Activated CD8-positive, alpha-beta memory T cell treated with anti-CD3 and anti-CD28 coated beads, Interleukin-2, amount 50 U/mL, for 24 hours (primary cell): ENCODE measurements around the gene SKIL.
"Not testable (repeated sequence)": the region's sequence is repeated elsewhere in the genome, so short reads cannot be mapped to it uniquely, and the experiment has no call there.

ENCODE experiments used
- DNase-seq: peaks from one replicate; pipeline ENCODE4 v3.0.0-alpha.2; 2020; ENCODE audit errors: extremely low read depth

SKIL gene, protein sequence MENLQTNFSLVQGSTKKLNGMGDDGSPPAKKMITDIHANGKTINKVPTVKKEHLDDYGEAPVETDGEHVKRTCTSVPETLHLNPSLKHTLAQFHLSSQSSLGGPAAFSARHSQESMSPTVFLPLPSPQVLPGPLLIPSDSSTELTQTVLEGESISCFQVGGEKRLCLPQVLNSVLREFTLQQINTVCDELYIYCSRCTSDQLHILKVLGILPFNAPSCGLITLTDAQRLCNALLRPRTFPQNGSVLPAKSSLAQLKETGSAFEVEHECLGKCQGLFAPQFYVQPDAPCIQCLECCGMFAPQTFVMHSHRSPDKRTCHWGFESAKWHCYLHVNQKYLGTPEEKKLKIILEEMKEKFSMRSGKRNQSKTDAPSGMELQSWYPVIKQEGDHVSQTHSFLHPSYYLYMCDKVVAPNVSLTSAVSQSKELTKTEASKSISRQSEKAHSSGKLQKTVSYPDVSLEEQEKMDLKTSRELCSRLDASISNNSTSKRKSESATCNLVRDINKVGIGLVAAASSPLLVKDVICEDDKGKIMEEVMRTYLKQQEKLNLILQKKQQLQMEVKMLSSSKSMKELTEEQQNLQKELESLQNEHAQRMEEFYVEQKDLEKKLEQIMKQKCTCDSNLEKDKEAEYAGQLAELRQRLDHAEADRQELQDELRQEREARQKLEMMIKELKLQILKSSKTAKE

DNA sequence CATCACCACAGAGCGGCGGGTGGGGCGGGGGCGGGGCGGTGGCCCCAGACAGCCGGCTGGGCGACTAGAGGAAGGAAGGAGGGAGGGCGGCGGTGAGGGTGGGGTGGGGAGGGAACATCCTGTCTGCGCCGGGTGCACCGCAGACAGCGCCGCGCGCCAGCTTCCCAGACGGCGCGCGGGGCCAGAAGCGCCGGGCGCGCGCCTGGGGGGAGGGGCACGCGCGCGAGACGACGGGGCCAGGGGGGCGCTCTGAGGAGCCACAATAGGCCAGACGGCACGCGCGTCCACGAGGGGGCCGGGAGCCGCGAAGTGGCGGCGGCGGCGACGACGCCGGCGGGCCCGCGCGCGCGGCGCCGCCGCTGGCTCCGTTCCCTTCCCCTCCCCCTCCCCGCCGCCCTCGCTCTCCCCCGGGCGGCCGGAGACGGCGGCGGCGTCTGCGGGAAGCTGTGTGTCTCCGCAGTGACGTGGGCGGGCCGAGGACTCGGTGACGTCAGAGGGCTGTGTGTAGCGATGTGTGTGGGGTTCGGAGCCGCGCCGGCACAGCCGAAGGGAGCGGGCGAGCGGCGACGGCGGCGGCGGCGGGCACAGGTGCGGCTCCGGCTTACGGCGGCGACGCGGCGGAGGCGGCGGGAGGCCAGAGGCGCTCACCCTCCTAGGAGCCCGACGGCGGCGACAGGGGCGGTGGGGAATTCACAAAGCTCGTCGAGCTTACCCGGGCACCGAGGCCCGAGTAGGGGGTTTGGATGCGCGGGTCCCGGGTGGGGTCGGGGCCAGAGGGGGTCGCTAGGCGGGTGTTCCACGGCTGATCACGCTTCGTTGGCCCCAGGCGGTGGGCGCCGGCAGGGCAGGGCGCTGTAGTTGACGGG, at the start of gene SKIL:
SKIL (plus strand) TSS at position 540 of the 866 bp plus-strand sequence. CDS start 2,617 bp downstream, outside the sequence.
- peak; percentile 90 for DNase-seq

DNA sequence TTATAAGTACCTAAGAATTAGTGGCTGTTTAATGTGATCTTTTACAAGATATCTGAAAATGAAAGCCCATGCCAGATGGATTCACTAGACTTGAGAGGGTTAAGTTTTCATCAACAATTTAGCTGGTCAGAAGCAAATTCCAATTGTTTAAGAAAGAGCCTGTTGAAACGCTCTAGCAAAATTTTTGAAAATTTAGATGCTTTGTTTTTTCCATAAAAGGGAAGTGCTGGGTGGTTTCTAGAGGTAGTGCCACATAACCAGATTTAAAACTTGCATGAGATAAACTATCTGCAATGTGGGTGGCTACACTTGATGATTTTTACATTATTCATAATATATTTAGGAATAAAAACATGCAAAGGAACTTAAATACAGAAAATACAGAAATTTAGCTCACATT, 48.5 kb upstream of the SKIL start:
- no peak for DNase-seq

DNA sequence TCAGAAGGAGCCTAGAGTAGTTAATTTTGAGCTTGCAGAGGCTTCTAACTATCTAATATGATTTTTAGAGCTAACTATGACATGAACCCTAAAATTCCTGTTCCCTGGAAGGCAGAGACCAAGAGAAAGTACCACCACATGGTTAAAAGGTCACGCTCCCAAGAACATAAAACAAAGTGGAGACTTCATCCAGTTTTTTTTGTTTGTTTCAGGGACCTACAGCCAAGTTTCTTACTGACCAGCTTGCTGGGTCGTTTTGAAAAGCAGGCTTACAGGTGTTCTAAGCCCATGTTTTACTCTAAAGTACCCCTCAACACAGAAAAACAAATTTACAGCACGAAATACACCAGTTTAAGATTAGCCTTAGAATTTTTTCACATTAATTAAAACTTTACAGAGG, 39.6 kb upstream of the SKIL start:
- no peak for DNase-seq

DNA sequence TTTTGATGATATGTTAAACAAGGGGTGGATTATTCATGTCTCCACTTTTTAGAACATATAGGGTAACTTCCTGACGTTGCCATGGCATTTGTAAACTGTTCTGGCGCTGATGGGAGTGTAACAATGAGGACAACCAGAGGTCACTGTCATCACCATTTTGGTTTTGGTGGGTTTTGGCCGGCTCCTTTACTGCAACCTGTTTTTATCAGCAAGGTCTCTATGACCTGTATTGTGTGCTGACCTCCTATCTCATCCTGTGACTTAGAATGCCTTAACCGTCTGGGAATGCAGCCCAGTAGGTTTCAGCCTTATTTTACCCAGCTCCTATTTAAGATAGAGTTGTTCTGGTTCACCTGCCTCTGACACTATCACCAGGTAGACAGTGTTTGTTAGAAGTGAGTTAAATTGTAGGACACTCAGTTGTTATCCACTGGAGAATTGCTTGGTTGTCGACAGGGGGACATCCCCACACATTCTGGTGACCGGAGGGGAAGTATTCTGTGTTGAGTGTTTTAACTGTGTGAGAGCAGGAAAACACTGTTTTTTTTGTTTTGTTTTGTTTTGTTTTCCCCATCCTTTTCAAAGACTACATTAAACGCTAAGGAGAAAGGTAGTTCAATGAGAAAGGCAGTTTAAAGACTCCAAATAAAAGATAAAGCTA, 36.9 kb upstream of the SKIL start:
- DNase-seq: no peak

DNA sequence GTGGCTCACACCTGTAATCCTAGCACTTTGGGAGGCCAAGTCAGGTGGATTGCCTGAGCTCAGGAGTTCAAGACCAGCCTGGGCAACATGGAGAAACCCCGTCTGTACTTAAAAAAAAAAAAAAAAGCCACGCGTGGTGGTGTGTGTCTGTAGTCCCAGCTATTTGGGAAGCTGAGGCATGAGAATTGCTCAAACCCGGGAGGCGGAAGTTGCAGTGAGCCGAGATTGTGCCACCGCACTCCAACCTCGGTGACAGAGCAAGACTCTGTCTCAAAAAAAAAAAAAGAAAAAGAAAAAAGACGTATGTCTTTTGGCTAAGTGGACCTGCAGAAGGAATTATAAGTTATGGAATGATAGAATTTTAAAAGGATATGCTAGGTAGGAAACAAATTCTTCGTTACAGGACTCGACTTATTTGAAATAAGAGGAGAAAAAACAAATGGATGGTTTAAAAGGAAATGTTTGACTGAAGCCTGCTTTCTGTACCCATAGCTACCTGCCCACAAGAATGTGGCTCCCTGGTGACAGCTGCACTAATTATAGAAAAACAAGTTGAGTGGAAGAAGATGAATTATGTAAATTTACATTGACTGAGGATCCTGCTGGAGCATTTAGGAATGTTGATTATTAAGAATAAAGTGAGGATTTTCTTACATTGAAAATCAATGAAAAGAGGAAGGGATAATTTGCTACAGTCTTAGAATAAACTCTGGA, 36.0 kb upstream of the SKIL start:
- DNase-seq: no peak

DNA sequence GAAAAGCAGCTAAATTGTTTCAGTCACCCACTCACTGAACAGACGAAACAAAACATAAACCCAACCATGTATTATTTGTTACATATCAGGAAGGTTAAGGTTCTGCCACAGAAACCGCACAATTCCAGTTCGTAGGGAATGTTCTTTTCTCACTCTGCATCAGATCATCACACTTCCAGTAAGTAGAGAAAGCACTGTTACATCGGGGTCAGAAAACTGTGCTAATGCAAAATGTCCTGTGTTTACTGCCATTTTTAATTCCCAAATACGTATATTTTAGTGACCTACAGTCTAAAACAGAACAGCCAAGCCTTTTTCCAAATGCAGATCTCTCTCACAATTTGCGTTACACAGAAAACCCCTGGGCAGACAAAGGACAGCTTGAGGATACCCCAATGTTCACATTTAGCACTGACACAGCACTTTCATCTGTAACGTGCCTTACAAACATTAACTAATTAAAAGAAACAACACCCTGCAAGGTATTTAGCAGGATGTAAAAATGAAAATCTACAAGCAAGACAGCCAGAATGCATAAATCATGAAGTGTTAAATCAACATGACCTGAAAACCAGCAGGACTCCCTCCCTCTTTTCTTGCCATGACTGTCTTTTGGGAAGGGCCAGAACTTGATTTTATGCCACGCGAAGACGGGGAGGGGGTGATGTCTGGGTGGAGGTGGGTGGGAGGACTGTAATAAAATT, 34.8 kb upstream of the SKIL start:
- DNase-seq: no peak

DNA sequence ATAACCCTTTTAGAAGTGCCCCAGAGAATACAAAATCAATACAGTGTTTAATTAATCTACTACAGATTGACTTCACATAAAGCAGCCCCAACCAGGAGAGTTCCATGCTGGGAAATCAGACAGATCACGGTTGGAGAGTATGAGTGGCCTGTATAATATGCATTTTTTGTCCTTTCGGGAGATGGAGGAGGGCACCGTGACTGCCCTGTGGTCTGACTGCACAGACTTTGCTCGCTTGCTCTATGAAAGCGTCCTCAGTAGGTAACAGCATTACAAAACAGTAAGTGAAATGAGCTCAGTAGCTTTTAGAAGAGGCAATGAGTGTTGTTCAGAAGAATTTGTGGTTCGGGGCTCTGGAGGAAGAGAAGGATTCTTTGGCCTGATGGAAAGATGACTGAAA, 34.2 kb upstream of the SKIL start:
- DNase-seq: no peak

DNA sequence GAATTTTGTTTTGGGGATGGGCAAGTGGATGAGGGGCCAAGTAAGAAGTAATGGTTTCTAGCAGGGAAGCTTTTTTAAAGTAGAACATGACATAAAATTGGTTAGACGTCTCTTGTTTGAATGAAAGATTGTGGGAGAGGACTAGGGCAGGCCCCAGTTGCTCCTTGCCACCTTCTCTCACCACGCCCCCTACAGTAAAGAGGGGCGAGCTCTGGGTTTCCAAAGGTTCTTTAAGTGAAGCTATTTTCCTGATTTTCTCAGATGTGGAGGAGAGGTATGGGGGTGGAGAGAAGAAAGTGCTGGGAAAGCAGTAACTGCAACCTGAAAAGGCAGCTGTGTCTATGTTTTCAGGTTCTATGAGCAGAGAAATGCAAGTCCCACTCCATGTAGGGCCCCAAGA, 32.6 kb upstream of the SKIL start:
- no peak for DNase-seq

DNA sequence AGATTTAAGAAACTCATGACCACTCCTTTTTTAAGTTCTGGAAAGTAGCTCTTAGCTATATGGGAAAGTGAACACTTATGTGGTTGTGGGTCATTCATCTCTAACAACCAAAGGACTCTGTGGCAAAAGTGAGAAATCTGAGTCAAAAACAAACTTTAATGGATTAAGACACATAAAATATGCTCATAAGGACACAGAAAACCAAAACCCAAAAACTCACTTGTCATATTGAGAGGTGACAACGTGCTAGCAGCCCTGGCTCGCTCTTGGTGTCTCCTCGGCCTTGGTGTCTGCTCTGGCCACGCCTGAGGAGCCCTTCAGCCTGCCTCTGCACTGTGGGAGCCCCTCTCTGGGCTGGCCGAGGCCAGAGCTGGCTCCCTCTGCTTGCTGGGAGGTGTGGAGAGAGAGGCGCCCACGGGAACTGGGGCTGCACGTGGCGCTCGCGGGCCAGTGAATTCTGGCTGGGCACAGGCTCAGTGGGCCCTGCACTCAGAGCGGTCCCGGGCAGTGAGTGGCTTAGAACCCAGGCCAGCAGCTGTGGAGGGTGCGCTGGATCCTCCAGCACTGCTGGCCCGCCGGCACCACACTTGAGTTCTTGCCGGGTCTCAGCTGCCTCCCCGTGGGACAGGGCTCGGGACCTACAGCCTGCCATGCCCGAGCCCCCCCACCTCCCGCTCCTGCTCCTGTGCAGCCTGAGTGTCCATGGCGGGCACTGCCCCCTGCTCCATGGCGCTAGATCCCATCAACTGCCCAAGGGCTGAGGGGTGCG, 30.3 kb upstream of the SKIL start:
- DNase-seq: no peak

DNA sequence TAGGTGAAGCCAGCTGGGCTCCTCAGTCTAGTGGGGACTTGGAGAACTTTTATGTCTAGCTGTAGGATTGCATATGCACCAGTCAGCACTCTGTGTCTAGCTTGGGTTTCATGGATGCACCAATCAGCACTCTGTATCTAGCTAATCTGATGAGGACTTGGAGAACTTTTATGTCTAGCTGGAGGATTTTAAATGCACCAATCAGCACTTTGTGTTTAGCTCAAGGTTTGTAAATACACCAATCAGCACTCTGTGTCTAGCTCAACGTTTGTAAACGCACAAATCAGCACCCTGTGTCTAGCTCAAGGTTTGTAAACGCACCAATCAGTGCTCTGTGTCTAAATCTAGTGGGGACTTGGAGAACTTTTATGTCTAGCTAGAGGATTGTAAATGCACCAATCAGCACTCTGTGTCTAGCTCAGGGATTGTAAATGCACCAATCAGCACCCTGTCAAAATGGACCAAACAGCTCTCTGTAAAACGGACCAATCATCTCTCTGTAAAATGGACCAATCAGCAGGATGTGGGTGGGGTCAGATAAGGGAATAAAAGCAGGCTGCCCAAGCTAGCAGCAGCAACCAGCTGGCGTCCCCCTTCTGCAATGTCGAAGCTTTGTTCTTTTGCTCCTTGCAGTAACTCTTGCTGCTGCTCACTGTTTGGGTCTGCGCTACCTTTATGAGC, 29.5 kb upstream of the SKIL start:
- not testable (repeated sequence) for DNase-seq

DNA sequence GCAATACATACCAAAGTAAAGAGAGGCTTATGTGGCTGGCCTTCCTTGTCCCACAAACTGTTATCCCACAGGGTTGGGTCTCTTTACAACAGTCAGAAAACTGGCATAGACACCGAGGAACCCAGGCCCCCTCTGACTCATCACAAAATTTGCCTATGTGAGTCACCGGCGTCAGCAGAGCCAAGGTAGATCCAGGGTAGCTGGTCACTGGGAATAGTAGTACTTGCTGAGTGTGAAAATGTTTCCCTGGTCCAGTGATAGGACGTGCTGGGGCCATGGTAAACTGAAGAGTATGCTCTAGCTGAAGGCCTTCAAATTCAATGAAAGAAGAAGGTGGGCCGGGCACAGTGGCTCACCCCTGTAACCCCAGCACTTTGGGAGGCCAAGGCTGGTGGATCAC, 27.1 kb upstream of the SKIL start:
- DNase-seq: no peak

DNA sequence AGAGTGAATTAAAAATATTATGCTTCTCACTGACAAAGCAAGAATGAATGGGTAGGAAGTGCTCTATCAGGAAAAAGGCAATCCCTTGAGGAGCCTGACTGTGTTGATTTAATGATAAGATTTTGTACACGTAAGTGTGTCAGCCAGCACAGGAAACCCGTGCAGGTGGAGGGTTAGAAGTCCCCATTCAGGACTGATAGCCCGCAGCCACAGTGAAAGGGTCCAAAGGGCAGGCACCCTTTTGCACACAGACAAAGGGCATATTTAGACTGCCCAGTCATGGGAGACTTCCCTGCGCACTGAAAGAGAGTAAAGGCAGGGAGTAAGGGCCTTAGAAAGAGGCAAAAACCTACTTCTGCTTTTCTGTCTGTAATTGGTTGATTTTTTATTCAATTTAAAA, 26.4 kb upstream of the SKIL start:
- DNase-seq: no peak

DNA sequence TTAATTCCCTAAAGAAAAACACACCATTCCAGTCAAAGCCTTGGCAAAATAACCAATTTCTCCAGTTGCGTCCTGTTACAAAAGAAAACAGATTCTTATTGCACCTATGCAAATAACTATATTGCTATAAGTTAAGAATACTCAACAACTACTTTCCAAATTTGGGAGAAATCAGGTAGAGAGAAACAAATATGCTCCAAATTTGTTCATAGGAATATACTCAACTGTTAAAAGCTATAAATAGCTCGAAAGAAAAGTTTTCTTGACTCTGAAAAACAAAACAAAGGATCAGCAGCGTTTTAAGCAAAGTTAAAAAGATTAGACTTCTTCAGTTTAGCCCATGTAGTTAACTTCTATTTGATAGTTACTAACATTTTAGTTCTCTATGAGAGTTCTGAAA, 20.1 kb upstream of the SKIL start:
- DNase-seq: no peak

DNA sequence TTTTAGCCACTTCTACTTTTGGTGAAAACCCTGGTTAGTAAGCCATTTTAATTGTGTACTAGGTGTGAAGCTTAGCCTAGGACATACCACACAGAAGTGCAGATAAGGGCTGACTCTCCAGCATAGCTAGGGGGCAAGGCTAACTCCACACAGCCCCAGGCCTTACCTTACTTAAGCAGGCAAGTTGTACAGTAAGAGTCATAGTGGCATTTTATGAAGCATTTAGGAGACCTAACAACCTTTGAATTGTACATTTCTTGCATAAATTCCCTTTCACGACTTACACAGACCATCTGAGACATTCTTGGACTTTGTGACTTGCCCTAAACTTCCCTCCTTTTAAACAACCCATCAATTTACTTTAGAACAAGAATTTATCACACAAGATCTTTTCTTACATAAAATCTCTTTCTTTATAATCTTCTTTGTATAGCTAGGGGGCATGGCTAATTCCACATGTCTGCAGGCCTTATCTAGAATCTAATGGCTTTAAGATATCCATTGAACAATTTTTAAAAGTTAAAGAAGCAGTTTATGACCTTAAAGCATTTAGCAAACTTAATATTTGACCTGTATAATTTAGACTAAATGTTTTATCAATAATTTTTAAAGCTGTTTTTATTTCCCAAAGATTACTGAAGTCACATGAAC, 18.7 kb upstream of the SKIL start:
- DNase-seq: no peak

DNA sequence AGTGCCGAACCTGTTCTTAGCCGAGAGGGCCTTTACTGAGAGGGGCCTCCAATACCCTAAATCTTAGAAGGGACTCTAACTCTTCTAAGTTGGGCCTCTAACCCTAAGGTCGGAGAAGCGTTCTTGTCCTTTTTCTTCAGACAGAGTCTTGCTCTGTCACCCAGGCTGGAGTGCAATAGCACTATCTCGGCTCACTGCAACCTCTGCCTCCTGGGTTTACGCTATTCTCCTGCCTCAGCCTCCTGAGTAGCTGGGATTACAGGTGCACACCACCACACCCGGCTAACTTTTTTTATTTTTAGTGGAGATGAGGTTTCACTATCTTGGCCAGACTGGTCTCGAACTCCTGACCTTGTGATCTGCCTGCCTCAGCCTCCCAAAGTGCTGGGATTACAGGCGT, 15.2 kb upstream of the SKIL start:
- not testable (repeated sequence) for DNase-seq

DNA sequence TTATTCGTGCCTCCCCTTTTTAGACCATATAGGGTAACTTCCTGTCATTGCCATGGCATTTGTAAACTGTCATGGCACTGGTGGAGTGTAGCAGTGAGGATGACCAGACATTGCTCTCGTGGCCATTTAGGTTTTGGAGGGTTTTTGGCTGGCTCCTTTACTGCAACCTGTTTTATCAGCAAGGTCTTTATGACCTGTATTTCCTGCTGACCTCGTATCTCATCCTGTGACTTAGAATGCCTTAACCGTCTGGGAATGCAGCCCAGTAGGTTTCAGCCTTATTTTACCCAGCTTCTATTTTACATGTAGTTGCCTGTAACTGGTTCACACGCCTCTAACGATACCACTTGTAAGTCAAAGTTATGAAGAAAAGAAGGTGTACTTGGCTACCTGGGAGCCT, 13.7 kb upstream of the SKIL start:
- not testable (repeated sequence) for DNase-seq

DNA sequence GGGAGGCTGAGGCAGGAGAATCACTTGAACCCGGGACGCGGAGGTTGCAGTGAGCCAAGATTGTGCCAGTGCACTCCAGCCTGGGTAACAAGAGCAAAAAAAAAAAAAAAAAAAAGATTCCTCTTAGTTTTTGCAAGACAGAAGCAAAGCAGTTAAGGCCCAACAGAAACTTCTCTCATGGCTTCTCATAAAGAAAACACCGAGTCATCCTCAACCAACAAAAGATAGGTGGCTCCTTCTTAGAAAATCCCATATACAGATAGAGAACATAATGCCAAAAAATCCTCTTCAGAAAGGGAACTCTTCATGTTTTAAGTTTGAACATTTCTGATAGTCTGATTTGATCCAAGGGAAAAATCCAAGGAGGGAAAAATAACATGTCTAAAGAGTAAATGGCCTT, 12.5 kb upstream of the SKIL start:
- no peak for DNase-seq

DNA sequence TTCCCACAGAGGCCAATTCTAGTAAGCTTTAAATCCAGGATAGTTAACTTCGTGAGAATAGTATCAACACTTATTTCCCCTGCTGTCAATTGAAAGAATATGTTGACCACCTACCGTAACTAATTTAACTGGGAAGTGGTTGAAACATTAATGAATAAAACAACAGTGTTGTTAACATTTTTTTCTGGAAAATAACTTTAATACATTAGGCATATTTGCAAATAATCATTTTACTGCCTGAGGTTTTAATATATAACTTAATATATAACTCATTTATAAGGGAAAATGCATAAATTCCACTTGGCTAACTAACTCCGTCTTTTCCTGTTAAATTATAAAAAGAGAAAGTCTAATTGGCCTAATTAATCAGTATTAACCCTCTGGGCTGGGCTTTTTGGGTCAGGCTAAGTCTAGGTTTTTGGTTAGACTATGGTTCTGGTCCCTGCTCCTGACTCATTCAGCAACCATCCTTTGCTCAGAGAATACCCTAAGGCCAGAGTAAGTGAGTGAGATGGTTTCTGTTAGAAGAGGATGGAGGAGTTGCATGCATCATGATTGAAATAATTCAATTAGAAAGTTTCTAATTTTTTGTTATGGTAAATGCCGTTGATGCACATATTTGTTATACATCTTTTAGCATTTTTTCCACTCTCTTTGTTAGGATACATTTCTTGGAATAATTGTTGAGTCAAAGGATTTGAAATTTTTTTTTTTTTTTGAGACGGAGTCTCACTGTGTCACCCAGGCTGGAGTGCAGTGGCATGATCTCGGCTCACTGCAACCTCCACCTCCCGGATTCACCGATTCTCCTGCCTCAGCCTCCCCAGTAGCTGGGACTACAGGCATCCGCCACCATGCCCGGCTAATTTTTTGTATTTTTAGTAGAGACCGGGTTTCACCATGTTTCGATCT, 10.8 kb upstream of the SKIL start:
- no peak for DNase-seq
